ENCODE measurements around the gene FSHB.
"Not testable (repeated sequence)": the region's sequence is repeated elsewhere in the genome, so short reads cannot be mapped to it uniquely, and the experiment has no call there.

FSHB gene

DNA sequence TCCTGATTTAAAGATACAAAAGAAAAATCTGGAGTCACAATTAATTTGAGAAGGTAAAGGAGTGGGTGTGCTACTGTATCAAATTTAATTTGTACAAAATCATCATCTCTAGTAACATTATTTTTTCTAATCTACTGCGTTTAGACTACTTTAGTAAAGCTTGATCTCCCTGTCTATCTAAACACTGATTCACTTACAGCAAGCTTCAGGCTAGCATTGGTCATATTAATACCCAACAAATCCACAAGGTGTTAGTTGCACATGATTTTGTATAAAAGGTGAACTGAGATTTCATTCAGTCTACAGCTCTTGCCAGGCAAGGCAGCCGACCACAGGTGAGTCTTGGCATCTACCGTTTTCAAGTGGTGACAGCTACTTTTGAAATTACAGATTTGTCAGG lies at the start of gene FSHB:
TSS of gene FSHB (plus strand) at position 301 of the 400 bp plus-strand sequence. CDS start 889 bp downstream, outside the sequence.
- Histone ChIP-seq H3K27ac (no peak within 1 kb of the TSS), H3K27me3 (ENCODE audit: insufficient read depth, low read depth, severe bottlenecking) (no peaks in the 10 kb centered on the region), H3K36me3 (no peaks in the 10 kb centered on the region), H3K9me3 (ENCODE audit: severe bottlenecking) (peaks cover 6% of the 10 kb centered on the region), H3K4me3 (ENCODE audit: low read depth, low read length) (no peak within 1 kb of the TSS)
- DNase-seq, result no peak
- TF ChIP-seq, protein P1, sequence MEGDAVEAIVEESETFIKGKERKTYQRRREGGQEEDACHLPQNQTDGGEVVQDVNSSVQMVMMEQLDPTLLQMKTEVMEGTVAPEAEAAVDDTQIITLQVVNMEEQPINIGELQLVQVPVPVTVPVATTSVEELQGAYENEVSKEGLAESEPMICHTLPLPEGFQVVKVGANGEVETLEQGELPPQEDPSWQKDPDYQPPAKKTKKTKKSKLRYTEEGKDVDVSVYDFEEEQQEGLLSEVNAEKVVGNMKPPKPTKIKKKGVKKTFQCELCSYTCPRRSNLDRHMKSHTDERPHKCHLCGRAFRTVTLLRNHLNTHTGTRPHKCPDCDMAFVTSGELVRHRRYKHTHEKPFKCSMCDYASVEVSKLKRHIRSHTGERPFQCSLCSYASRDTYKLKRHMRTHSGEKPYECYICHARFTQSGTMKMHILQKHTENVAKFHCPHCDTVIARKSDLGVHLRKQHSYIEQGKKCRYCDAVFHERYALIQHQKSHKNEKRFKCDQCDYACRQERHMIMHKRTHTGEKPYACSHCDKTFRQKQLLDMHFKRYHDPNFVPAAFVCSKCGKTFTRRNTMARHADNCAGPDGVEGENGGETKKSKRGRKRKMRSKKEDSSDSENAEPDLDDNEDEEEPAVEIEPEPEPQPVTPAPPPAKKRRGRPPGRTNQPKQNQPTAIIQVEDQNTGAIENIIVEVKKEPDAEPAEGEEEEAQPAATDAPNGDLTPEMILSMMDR (IDR thresholded peaks at IDR 0.05; ENCODE audit: low read depth, low read length), result no peak

DNA sequence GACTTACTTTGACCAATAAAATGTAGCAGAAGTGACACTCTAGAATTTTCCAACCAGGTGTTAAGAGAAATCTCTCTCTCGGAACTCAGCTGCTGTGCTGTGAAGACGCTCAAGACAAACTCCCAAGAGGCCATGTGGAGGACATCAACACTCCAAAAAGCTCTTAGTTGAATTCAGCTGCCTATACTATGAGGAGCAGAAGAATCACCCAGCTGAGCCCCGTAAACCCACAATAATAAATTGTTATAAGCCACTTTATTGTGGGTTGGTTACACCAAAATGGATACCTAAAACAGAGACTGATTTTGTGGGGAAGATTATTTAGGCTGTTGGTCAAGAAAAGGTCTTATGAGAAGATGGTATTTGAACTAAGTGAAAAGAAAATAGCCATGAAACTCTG lies 44.1 kb upstream of the FSHB start:
- no peak overlapping the region for H3K4me3 ChIP-seq (ENCODE audit: low read depth, low read length)
- H3K36me3 ChIP-seq, result no peaks in the 10 kb centered on the region

GRCh38 chr11:30192620-30193019 lies 38.2 kb upstream of the FSHB start:
- Histone ChIP-seq H3K9me3 (ENCODE audit: severe bottlenecking) (no peaks in the 10 kb centered on the region), H3K36me3 (no peaks in the 10 kb centered on the region), H3K27ac (no peak overlapping the region), H3K4me3 (ENCODE audit: low read depth, low read length) (no peak overlapping the region), H3K27me3 (ENCODE audit: insufficient read depth, low read depth, severe bottlenecking) (no peaks in the 10 kb centered on the region)
- DNase-seq, result no peak
- TF ChIP-seq, protein P1 (IDR thresholded peaks at IDR 0.05; ENCODE audit: low read depth, low read length), result no peak

More for the DNA sequence above, 44.1 kb upstream of the FSHB start:
- Histone ChIP-seq H3K27ac (no peak overlapping the region), H3K27me3 (ENCODE audit: insufficient read depth, low read depth, severe bottlenecking) (no peaks in the 10 kb centered on the region), H3K9me3 (ENCODE audit: severe bottlenecking) (no peaks in the 10 kb centered on the region)
- TF ChIP-seq, protein P1 (IDR thresholded peaks at IDR 0.05; ENCODE audit: low read depth, low read length), result no peak
- DNase-seq, result no peak

GRCh38 chr11:30196400-30197206 lies 34.2 kb upstream of the FSHB start:
- Histone ChIP-seq H3K27me3 (ENCODE audit: insufficient read depth, low read depth, severe bottlenecking) (no peaks in the 10 kb centered on the region), H3K27ac (no peak overlapping the region), H3K4me3 (ENCODE audit: low read depth, low read length) (no peak overlapping the region), H3K9me3 (ENCODE audit: severe bottlenecking) (peaks cover 11% of the 10 kb centered on the region), H3K36me3 (no peaks in the 10 kb centered on the region)
- TF ChIP-seq, protein P1 (IDR thresholded peaks at IDR 0.05; ENCODE audit: low read depth, low read length), result peak; percentile 93
- peak; percentile 83 for DNase-seq

DNA sequence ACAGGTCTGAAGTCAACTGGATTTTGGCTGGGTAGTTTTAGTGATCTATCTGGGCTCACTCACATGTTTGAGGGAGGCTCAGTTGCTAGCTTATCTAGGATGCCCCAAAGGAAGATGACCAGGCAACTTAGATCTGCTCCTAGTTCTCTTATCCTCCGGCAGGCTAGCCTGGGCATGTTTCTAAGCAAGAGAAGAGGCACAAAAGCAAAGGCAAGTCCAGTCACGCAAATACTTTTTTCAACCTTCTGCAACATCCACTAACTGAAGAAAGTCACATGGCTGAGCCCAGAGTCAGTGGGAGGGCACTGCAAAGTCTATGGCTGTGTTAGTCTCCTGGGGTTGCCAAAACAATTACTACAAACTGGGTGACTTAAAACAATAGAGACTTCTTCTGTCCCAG lies 32.9 kb upstream of the FSHB start:
- Histone ChIP-seq H3K27me3 (ENCODE audit: insufficient read depth, low read depth, severe bottlenecking) (no peaks in the 10 kb centered on the region), H3K27ac (no peak overlapping the region), H3K9me3 (ENCODE audit: severe bottlenecking) (peaks cover 11% of the 10 kb centered on the region), H3K4me3 (ENCODE audit: low read depth, low read length) (no peak overlapping the region), H3K36me3 (no peaks in the 10 kb centered on the region)
- DNase-seq, result peak; percentile 29
- TF ChIP-seq, protein P1 (IDR thresholded peaks at IDR 0.05; ENCODE audit: low read depth, low read length), result no peak

DNA sequence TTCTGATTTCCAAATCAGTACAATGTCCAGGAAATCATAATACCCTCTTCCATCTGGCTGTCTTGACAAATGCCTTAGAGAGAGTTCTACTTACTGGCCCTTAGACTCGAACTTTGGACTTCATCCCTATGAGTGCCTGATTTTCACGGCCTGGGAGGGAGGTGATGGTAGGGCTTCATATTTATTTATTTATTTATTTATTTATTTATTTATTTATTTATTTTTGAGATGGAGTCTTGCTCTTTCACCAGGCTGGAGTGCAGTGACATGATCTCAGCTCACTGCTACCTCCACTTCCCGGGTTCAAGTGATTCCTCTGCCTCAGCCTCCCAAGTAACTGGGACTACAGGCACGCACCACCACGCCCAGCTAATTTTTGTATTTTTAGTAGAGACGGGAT lies 27.8 kb upstream of the FSHB start:
- peaks cover 11% of the 10 kb centered on the region for H3K9me3 ChIP-seq (ENCODE audit: severe bottlenecking)
- H3K27me3 ChIP-seq (ENCODE audit: insufficient read depth, low read depth, severe bottlenecking); DNase-seq; H3K27ac ChIP-seq; H3K4me3 ChIP-seq (ENCODE audit: low read depth, low read length); H3K36me3 ChIP-seq: not testable (repeated sequence)

Data from WERI-Rb-1 (cell line).